ENCODE data around the gene APOA4. TPM values are rescaled to one million over a fixed set of nuclear protein-coding genes. Genes with fewer than 3 reads are reported as not detected.
"Not testable (repeated sequence)": the region's sequence is repeated elsewhere in the genome, so short reads cannot be mapped to it uniquely, and the experiment has no call there.

The APOA4 gene
- total RNA-seq, 1 donor from 2014 or later: not detected

GRCh38 chr11:116849486-116849885 is 26.4 kb upstream of the APOA4 start:
- intact Hi-C loops (cut with micrococcal nuclease): no loop called here

- intact Hi-C loops (cut with micrococcal nuclease): no loop called here
Measured at GRCh38 chr11:116849060-116849459, 26.0 kb upstream of the APOA4 start.

- intact Hi-C loops (cut with micrococcal nuclease): no loop called here
Measured at GRCh38 chr11:116847612-116848011, 24.5 kb upstream of the APOA4 start.

GRCh38 chr11:116844722-116845121 is 21.6 kb upstream of the APOA4 start:
- intact Hi-C loops (cut with micrococcal nuclease): no loop called here

GRCh38 chr11:116843661-116844060 is 20.6 kb upstream of the APOA4 start:
- intact Hi-C loops (cut with micrococcal nuclease): no loop called here

GRCh38 chr11:116842909-116843308 is 19.8 kb upstream of the APOA4 start:
- intact Hi-C loops (cut with micrococcal nuclease): no loop called here

GRCh38 chr11:116842117-116842516 is 19.0 kb upstream of the APOA4 start:
- intact Hi-C loops (cut with micrococcal nuclease): no loop called here

GRCh38 chr11:116840746-116841296 is 17.7 kb upstream of the APOA4 start:
- intact Hi-C loops (cut with micrococcal nuclease): no loop called here

- intact Hi-C loops (cut with micrococcal nuclease): no loop called here
Measured at GRCh38 chr11:116840224-116840745, 17.2 kb upstream of the APOA4 start.

- intact Hi-C loops (cut with micrococcal nuclease): no loop called here
Measured at GRCh38 chr11:116838321-116839084, 15.4 kb upstream of the APOA4 start.

GRCh38 chr11:116837231-116838091 is 14.4 kb upstream of the APOA4 start, which contains the start of gene APOA1:
APOA1 (minus strand) TSS chr11:116837622; CDS start chr11:116837387, 235 bp downstream.
- intact Hi-C loops (cut with micrococcal nuclease): no loop called here

GRCh38 chr11:116836632-116836991 is 13.5 kb upstream of the APOA4 start:
- intact Hi-C loops (cut with micrococcal nuclease): loop anchor here (1.0 kb wide), 6 partner anchors 17 to 390 kb away; partner anchors contain the start of gene APOA5

GRCh38 chr11:116835791-116836631 is 12.9 kb upstream of the APOA4 start:
- intact Hi-C loops (cut with micrococcal nuclease): loop anchor here (1.0 kb wide), 6 partner anchors 17 to 390 kb away; partner anchors contain the start of gene APOA5

- intact Hi-C loops (cut with micrococcal nuclease): no loop called here
Measured at GRCh38 chr11:116835042-116835772, 12.1 kb upstream of the APOA4 start.

- intact Hi-C loops (cut with micrococcal nuclease): not testable (repeated sequence)
Measured at GRCh38 chr11:116834535-116835041, 11.5 kb upstream of the APOA4 start.

GRCh38 chr11:116833816-116834534 is 10.9 kb upstream of the APOA4 start:
- intact Hi-C loops (cut with micrococcal nuclease): no loop called here

GRCh38 chr11:116833491-116833815 is 10.3 kb upstream of the APOA4 start:
- intact Hi-C loops (cut with micrococcal nuclease): no loop called here

- intact Hi-C loops (cut with micrococcal nuclease): no loop called here
Measured at GRCh38 chr11:116832350-116833290, 9.5 kb upstream of the APOA4 start.
